SK-N-SH treated with all-trans-retinoic acid at 6 μM for 48 hours (cell line): ENCODE data around the gene ANXA11.
"Not testable (repeated sequence)": the region's sequence is repeated elsewhere in the genome, so short reads cannot be mapped to it uniquely, and the experiment has no call there.

Experiments
- ATAC-seq: fragments of 200-7000 bp; cut with Tn5 transposase; 3 replicates; pipeline ENCODE4 v1.9.1; 2020; ENCODE audit warnings: mild to moderate bottlenecking, moderate library complexity
- ARNTL ChIP-seq: fragments of 450-650 bp; formaldehyde crosslinking; IDR thresholded peaks from 2 replicates; pipeline ENCODE4 v1.5.0; 2020; ENCODE audit warnings: low read depth, mild to moderate bottlenecking, moderate library complexity, borderline replicate concordance
- BACH2 ChIP-seq: fragments of 250-450 bp; sonication (Bioruptor Pico); IDR thresholded peaks from 2 replicates; pipeline ENCODE4 v1.9.0; 2021; ENCODE audit warnings: mild to moderate bottlenecking, borderline replicate concordance
- CSDC2 ChIP-seq: fragments of 250-450 bp; sonication (Bioruptor Pico); IDR thresholded peaks from 2 replicates; pipeline ENCODE4 v1.5.0; 2020; ENCODE audit warnings: mild to moderate bottlenecking, moderate library complexity
- ESRRG ChIP-seq: fragments of 250-450 bp; sonication (Bioruptor Pico); IDR thresholded peaks from 2 replicates; pipeline ENCODE4 v1.6.1; 2021; ENCODE audit warnings: mild to moderate bottlenecking
- GLIS3 ChIP-seq: fragments of 250-450 bp; sonication (Bioruptor Pico); IDR thresholded peaks from 2 replicates; pipeline ENCODE4 v1.5.0; 2020; ENCODE audit warnings: mild to moderate bottlenecking, moderate library complexity
- ISL1 ChIP-seq: fragments of 250-450 bp; sonication (Bioruptor Pico); IDR thresholded peaks from 2 replicates; pipeline ENCODE4 v2.1.2; 2022; ENCODE audit warnings: mild to moderate bottlenecking, moderate library complexity
- OSR1 ChIP-seq: fragments of 250-450 bp; sonication (Bioruptor Pico); IDR thresholded peaks from 2 replicates; pipeline ENCODE4 v1.8.0; 2022; ENCODE audit warnings: moderate library complexity, mild to moderate bottlenecking, inconsistent platforms
- RARB ChIP-seq: fragments of 250-450 bp; sonication (Bioruptor Pico); IDR thresholded peaks from 2 replicates; pipeline ENCODE4 v1.8.0; 2021; ENCODE audit warnings: mild to moderate bottlenecking, moderate library complexity
- SNAI2 ChIP-seq: fragments of 250-450 bp; sonication (Bioruptor Pico); IDR thresholded peaks from 2 replicates; pipeline ENCODE4 v1.5.0; 2020; ENCODE audit warnings: mild to moderate bottlenecking, moderate library complexity
- TCF4 ChIP-seq: fragments of 250-450 bp; sonication (Bioruptor Pico); IDR thresholded peaks from 2 replicates; pipeline ENCODE4 v1.8.0; 2021; ENCODE audit warnings: mild to moderate bottlenecking, moderate library complexity, borderline replicate concordance
- TOX ChIP-seq: fragments of 250-450 bp; sonication (Bioruptor Pico); IDR thresholded peaks from 2 replicates; pipeline ENCODE4 v1.8.0; 2021; ENCODE audit warnings: mild to moderate bottlenecking, moderate library complexity, borderline replicate concordance
- ZC3H10 ChIP-seq: fragments of 250-450 bp; sonication (Bioruptor Pico); IDR thresholded peaks from 2 replicates; pipeline ENCODE4 v1.5.1; 2021; ENCODE audit warnings: mild to moderate bottlenecking, moderate library complexity
- ZFP3 ChIP-seq: fragments of 250-450 bp; sonication (Bioruptor Pico); IDR thresholded peaks from 2 replicates; pipeline ENCODE4 v1.5.0; 2020; ENCODE audit warnings: mild to moderate bottlenecking, moderate library complexity
- ZFP30 ChIP-seq: fragments of 450-650 bp; formaldehyde crosslinking; IDR thresholded peaks from 2 replicates; pipeline ENCODE4 v1.5.0; 2022; ENCODE audit warnings: mild to moderate bottlenecking, moderate library complexity
- ZNF565 ChIP-seq: fragments of 450-650 bp; formaldehyde crosslinking; conservative IDR thresholded peaks from 2 replicates; pipeline ENCODE4 v1.5.0; 2020; ENCODE audit warnings: low read depth, mild to moderate bottlenecking, moderate library complexity
- ZNF70 ChIP-seq: fragments of 450-650 bp; formaldehyde crosslinking; IDR thresholded peaks from 2 replicates; pipeline ENCODE4 v1.5.0; 2020; ENCODE audit warnings: mild to moderate bottlenecking, moderate library complexity
- ZNF8 ChIP-seq: fragments of 450-650 bp; formaldehyde crosslinking; IDR thresholded peaks from 2 replicates; pipeline ENCODE4 v1.5.0; 2020; ENCODE audit warnings: mild to moderate bottlenecking, moderate library complexity
- TF ChIP-seq, protein P1 (sequence below): fragments of 250-450 bp; sonication (Bioruptor Pico); IDR thresholded peaks from 2 replicates; pipeline ENCODE4 v1.8.0; 2021; ENCODE audit warnings: low read depth, mild to moderate bottlenecking, moderate library complexity, borderline replicate concordance
- TF ChIP-seq, protein P2 (sequence below): fragments of 250-450 bp; sonication (Bioruptor Pico); IDR thresholded peaks from 2 replicates; pipeline ENCODE4 v1.5.0; 2020; ENCODE audit warnings: mild to moderate bottlenecking, moderate library complexity
- TF ChIP-seq, protein P3 (sequence below): fragments of 250-450 bp; sonication (Bioruptor Pico); IDR thresholded peaks from 2 replicates; pipeline ENCODE4 v1.5.1; 2021; ENCODE audit warnings: mild to moderate bottlenecking, moderate library complexity
- TF ChIP-seq, protein P4 (sequence below): fragments of 250-450 bp; sonication (Bioruptor Pico); IDR thresholded peaks from 2 replicates; pipeline ENCODE4 v1.5.1; 2020; ENCODE audit warnings: low read depth, mild to moderate bottlenecking, moderate library complexity
- TF ChIP-seq, protein P5 (sequence below): fragments of 250-450 bp; sonication (Bioruptor Pico); IDR thresholded peaks from 2 replicates; pipeline ENCODE4 v1.8.0; 2020; ENCODE audit warnings: mild to moderate bottlenecking, moderate library complexity, borderline replicate concordance

ANXA11 gene

DNA sequence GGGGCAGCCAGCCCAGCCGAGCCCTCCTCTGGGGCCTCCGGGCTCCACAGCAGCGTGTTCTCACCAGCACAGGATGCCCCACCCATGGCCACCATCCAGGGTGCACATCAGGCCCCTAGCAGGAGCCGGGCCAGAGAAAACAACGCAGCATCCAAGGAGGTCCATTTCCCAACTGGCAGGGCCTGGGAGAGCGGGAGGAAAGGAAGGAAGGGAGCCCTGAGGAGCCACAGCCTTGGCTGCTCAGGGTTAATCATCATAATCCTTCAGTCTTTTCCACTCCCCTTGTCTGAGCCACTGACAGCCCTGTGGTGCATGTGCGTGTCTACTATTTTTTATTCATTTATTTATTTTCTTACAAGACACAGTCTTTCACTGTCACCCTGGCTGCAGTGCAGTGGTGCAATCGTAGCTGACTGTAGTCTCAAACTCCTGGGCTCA, 69.2 kb downstream of the ANXA11 start:
- TF ChIP-seq BACH2 (CRISPR knock-in tag) (no peak), RARB (CRISPR knock-in tag) (no peak), ZNF565 (CRISPR knock-in tag) (no peak), CSDC2 (CRISPR knock-in tag) (no peak), ARNTL (CRISPR knock-in tag) (no peak), GLIS3 (no peak), ZNF8 (CRISPR knock-in tag) (no peak), ZFP3 (CRISPR knock-in tag) (no peak), OSR1 (no peak), ZFP30 (CRISPR knock-in tag) (no peak), ZC3H10 (CRISPR knock-in tag) (no peak), ESRRG (CRISPR knock-in tag) (no peak), SNAI2 (CRISPR knock-in tag) (no peak), ISL1 (CRISPR knock-in tag) (no peak), TCF4 (CRISPR knock-in tag) (no peak)
- TF ChIP-seq, protein P1, sequence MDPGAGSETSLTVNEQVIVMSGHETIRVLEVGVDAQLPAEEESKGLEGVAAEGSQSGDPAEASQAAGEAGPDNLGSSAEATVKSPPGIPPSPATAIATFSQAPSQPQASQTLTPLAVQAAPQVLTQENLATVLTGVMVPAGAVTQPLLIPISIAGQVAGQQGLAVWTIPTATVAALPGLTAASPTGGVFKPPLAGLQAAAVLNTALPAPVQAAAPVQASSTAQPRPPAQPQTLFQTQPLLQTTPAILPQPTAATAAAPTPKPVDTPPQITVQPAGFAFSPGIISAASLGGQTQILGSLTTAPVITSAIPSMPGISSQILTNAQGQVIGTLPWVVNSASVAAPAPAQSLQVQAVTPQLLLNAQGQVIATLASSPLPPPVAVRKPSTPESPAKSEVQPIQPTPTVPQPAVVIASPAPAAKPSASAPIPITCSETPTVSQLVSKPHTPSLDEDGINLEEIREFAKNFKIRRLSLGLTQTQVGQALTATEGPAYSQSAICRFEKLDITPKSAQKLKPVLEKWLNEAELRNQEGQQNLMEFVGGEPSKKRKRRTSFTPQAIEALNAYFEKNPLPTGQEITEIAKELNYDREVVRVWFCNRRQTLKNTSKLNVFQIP (CRISPR knock-in tag) = no peak
- TF ChIP-seq, protein P2, sequence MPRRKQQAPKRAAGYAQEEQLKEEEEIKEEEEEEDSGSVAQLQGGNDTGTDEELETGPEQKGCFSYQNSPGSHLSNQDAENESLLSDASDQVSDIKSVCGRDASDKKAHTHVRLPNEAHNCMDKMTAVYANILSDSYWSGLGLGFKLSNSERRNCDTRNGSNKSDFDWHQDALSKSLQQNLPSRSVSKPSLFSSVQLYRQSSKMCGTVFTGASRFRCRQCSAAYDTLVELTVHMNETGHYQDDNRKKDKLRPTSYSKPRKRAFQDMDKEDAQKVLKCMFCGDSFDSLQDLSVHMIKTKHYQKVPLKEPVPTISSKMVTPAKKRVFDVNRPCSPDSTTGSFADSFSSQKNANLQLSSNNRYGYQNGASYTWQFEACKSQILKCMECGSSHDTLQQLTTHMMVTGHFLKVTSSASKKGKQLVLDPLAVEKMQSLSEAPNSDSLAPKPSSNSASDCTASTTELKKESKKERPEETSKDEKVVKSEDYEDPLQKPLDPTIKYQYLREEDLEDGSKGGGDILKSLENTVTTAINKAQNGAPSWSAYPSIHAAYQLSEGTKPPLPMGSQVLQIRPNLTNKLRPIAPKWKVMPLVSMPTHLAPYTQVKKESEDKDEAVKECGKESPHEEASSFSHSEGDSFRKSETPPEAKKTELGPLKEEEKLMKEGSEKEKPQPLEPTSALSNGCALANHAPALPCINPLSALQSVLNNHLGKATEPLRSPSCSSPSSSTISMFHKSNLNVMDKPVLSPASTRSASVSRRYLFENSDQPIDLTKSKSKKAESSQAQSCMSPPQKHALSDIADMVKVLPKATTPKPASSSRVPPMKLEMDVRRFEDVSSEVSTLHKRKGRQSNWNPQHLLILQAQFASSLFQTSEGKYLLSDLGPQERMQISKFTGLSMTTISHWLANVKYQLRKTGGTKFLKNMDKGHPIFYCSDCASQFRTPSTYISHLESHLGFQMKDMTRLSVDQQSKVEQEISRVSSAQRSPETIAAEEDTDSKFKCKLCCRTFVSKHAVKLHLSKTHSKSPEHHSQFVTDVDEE (CRISPR knock-in tag) = no peak
- TF ChIP-seq, protein P3, sequence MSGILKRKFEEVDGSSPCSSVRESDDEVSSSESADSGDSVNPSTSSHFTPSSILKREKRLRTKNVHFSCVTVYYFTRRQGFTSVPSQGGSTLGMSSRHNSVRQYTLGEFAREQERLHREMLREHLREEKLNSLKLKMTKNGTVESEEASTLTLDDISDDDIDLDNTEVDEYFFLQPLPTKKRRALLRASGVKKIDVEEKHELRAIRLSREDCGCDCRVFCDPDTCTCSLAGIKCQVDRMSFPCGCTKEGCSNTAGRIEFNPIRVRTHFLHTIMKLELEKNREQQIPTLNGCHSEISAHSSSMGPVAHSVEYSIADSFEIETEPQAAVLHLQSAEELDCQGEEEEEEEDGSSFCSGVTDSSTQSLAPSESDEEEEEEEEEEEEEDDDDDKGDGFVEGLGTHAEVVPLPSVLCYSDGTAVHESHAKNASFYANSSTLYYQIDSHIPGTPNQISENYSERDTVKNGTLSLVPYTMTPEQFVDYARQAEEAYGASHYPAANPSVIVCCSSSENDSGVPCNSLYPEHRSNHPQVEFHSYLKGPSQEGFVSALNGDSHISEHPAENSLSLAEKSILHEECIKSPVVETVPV (CRISPR knock-in tag) = no peak
- TF ChIP-seq, protein P4, sequence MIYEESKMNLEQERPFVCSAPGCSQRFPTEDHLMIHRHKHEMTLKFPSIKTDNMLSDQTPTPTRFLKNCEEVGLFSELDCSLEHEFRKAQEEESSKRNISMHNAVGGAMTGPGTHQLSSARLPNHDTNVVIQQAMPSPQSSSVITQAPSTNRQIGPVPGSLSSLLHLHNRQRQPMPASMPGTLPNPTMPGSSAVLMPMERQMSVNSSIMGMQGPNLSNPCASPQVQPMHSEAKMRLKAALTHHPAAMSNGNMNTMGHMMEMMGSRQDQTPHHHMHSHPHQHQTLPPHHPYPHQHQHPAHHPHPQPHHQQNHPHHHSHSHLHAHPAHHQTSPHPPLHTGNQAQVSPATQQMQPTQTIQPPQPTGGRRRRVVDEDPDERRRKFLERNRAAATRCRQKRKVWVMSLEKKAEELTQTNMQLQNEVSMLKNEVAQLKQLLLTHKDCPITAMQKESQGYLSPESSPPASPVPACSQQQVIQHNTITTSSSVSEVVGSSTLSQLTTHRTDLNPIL (CRISPR knock-in tag) = no peak
- ATAC-seq = no peak

DNA sequence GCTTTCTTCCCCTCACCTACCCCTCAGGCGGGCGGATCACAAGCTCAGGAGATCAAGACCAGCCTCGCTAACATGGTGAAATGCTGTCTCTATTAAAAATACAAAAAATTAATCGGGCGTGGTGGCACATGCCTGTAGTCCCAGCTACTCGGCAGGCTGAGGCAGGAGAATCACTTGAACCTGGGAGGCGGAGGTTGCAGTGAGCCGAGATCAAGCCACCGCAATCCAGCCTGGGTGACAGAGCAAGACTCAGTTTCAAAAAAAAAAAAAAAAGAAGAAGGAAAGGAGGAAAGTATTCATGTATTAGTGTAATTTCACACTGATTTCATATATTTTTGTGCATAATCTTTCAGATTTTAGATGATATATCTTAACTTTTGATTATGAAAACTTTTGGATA, 71.7 kb downstream of the ANXA11 start:
- not testable (repeated sequence) for ATAC-seq

DNA sequence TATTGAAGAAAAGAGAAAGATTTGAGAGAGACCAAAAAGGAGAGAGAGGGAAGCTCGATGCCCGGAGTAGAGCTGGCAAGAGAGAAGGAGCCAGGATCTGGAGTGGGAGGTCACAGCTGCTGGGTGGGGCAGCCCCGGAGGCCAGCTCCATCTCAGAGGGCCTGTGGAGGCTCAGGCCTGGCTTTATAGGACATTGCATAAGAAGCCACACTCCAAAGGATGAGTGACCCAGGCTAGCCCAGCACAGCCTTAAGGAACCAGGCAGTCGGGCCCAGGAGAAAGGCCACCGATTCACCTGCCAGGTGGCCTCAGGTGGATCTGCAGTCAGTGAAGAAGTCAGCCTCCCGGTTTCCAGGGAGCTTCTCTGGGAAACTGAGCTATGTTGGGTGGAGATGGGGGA, 72.1 kb downstream of the ANXA11 start:
- no peak for ATAC-seq
- TF ChIP-seq GLIS3 (no peak), ARNTL (CRISPR knock-in tag) (no peak), TOX (CRISPR knock-in tag) (no peak), BACH2 (CRISPR knock-in tag) (no peak), ESRRG (CRISPR knock-in tag) (no peak), ZC3H10 (CRISPR knock-in tag) (no peak), ZNF70 (CRISPR knock-in tag) (no peak)
- TF ChIP-seq, protein P5, sequence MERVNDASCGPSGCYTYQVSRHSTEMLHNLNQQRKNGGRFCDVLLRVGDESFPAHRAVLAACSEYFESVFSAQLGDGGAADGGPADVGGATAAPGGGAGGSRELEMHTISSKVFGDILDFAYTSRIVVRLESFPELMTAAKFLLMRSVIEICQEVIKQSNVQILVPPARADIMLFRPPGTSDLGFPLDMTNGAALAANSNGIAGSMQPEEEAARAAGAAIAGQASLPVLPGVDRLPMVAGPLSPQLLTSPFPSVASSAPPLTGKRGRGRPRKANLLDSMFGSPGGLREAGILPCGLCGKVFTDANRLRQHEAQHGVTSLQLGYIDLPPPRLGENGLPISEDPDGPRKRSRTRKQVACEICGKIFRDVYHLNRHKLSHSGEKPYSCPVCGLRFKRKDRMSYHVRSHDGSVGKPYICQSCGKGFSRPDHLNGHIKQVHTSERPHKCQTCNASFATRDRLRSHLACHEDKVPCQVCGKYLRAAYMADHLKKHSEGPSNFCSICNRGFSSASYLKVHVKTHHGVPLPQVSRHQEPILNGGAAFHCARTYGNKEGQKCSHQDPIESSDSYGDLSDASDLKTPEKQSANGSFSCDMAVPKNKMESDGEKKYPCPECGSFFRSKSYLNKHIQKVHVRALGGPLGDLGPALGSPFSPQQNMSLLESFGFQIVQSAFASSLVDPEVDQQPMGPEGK (CRISPR knock-in tag) = no peak
- TF ChIP-seq, protein P3 (CRISPR knock-in tag) = no peak
- TF ChIP-seq, all 23 proteins: peak for 0
